Measurements from ENCODE around the gene ADAMTS17. TPM values are rescaled to one million over a fixed set of nuclear protein-coding genes. Genes with fewer than 3 reads are reported as not detected.

Gene ADAMTS17
- total RNA-seq, 1 experiment from 2014 or later: 1.8 TPM

- Mint-ChIP-seq H3K27me3 (ENCODE audit: low read depth) (peaks cover 4% of the 10 kb centered on the region), H3K4me1 (peaks cover 26% of the 10 kb centered on the region), H3K27ac (no peak overlapping the region), H3K4me3 (no peak overlapping the region), H3K9me3 (no peaks in the 10 kb centered on the region), H3K36me3 (no peaks in the 10 kb centered on the region; the same call in 1 of the 2 replicates)
- CTCF ChIA-PET: interaction anchor here (1.5 to 8.6 kb wide), 2 partner anchors 15 to 371 kb away, joined by 4 to 110 read pairs; no protein-coding TSS in a partner anchor
- no peak for DNase-seq (ENCODE audit: low spot score)
- no peak for TF ChIP-seq TP53 (CRISPR knock-in tag; IDR thresholded peaks at IDR 0.05)
- no peak for TF ChIP-seq JAZF1 (CRISPR knock-in tag; IDR thresholded peaks at IDR 0.05)
- no peak for TF ChIP-seq PRRX2 (CRISPR knock-in tag; IDR thresholded peaks at IDR 0.05)
- no peak for ATAC-seq
- POLR2A ChIA-PET: no interaction called here
Measured at GRCh38 chr15:100334015-100334414, 7.8 kb downstream of the ADAMTS17 start.

GRCh38 chr15:100333236-100333635 lies 8.5 kb downstream of the ADAMTS17 start:
- no peak overlapping the region for H3K27ac Mint-ChIP-seq
- no peaks in the 10 kb centered on the region; the same call in 1 of the 2 replicates for H3K36me3 Mint-ChIP-seq
- no peaks in the 10 kb centered on the region for H3K27me3 Mint-ChIP-seq (ENCODE audit: low read depth)
- POLR2A ChIA-PET: no interaction called here
- CTCF ChIA-PET: no interaction called here
- TF ChIP-seq MXD4 (CRISPR knock-in tag; IDR thresholded peaks at IDR 0.05; ENCODE audit: borderline replicate concordance) (no peak), FOXP1 (CRISPR knock-in tag; IDR thresholded peaks at IDR 0.05; ENCODE audit: borderline replicate concordance) (no peak), GRHL2 (CRISPR knock-in tag; IDR thresholded peaks at IDR 0.05; ENCODE audit: insufficient replicate concordance, severe bottlenecking) (no peak), MAX (CRISPR knock-in tag; IDR thresholded peaks at IDR 0.05) (no peak), HMGA2 (CRISPR knock-in tag; IDR thresholded peaks at IDR 0.05) (no peak), NFYB (CRISPR knock-in tag; conservative IDR thresholded peaks at IDR 0.05; ENCODE audit: low read depth) (no peak), ATF6 (CRISPR knock-in tag; IDR thresholded peaks at IDR 0.05) (no peak), TCF7 (CRISPR knock-in tag; IDR thresholded peaks at IDR 0.05; ENCODE audit: low read depth) (no peak), RELA (CRISPR knock-in tag; IDR thresholded peaks at IDR 0.05; ENCODE audit: borderline replicate concordance) (no peak), AR (CRISPR knock-in tag; IDR thresholded peaks at IDR 0.05) (no peak), GTF2I (CRISPR knock-in tag; conservative IDR thresholded peaks at IDR 0.05) (no peak)
- no peak overlapping the region for H3K4me3 Mint-ChIP-seq
- ATAC-seq: no peak
- DNase-seq (ENCODE audit: low spot score): no peak
- peaks cover 21% of the 10 kb centered on the region for H3K4me1 Mint-ChIP-seq
- H3K9me3 Mint-ChIP-seq: no peaks in the 10 kb centered on the region

- ChIA-PET CTCF (interaction anchor here (1.3 kb wide), 1 partner anchor 9 kb away, joined by 4 read pairs; no protein-coding TSS in a partner anchor), POLR2A (no interaction called here)
- no peaks in the 10 kb centered on the region; the same call in 1 of the 2 replicates for H3K36me3 Mint-ChIP-seq
- H3K4me3 Mint-ChIP-seq: no peak overlapping the region
- no peak for DNase-seq (ENCODE audit: low spot score)
- no peak overlapping the region for H3K27ac Mint-ChIP-seq
- TF ChIP-seq AR (CRISPR knock-in tag; IDR thresholded peaks at IDR 0.05) (no peak), ZNF138 (CRISPR knock-in tag; conservative IDR thresholded peaks at IDR 0.05) (no peak), SOX15 (CRISPR knock-in tag; IDR thresholded peaks at IDR 0.05) (no peak), OVOL2 (CRISPR knock-in tag; IDR thresholded peaks at IDR 0.05; ENCODE audit: borderline replicate concordance) (no peak)
- ATAC-seq: no peak
- H3K9me3 Mint-ChIP-seq: no peaks in the 10 kb centered on the region
- H3K4me1 Mint-ChIP-seq: peaks cover 19% of the 10 kb centered on the region
- no peaks in the 10 kb centered on the region for H3K27me3 Mint-ChIP-seq (ENCODE audit: low read depth)
Measured at GRCh38 chr15:100332721-100333120, 9.1 kb downstream of the ADAMTS17 start.
